ENCODE measurements around the gene IGSF9B.

GRCh38 chr11:133901316-133901715 lies 55.5 kb downstream of the IGSF9B start:
- TF ChIP-seq CTCF (IDR thresholded peaks at IDR 0.05) (no peak), POLR2A (IDR thresholded peaks at IDR 0.05) (no peak)
